Effector memory CD4-positive, alpha-beta T cell (primary cell): ENCODE measurements around the gene MCCC2.

ENCODE experiments used
- DNase-seq, 3 donors: peaks; one replicate each; pipeline ENCODE4 v3.0.0-alpha.2; 2020
- H3K27ac ChIP-seq: 2 replicates; pipeline ENCODE4 v1.7.0; 2013; ENCODE audit warnings: mild to moderate bottlenecking, low read length, moderate library complexity; ENCODE audit not compliant: insufficient read depth, poor library complexity, severe bottlenecking
- H3K27me3 ChIP-seq: replicated peaks from 2 replicates; pipeline ENCODE4 v1.7.0; 2013; ENCODE audit warnings: mild to moderate bottlenecking, low read length; ENCODE audit not compliant: insufficient read depth, control insufficient read depth, poor library complexity, severe bottlenecking
- H3K36me3 ChIP-seq: 2 replicates; pipeline ENCODE4 v1.7.0; 2013; ENCODE audit warnings: mild to moderate bottlenecking, low read length, moderate library complexity; ENCODE audit not compliant: control insufficient read depth, insufficient read depth
- H3K4me1 ChIP-seq: 2 replicates; pipeline ENCODE4 v1.7.0; 2013; ENCODE audit warnings: low read length, mild to moderate bottlenecking; ENCODE audit not compliant: control insufficient read depth, insufficient read depth, poor library complexity, severe bottlenecking
- H3K4me3 ChIP-seq: 2 replicates; pipeline ENCODE4 v1.7.0; 2013; ENCODE audit warnings: low read length, low read depth, mild to moderate bottlenecking; ENCODE audit not compliant: insufficient read depth, poor library complexity, severe bottlenecking
- H3K9me3 ChIP-seq: 2 replicates; pipeline ENCODE4 v1.7.0; 2013; ENCODE audit warnings: mild to moderate bottlenecking, low read length, moderate library complexity; ENCODE audit not compliant: control insufficient read depth

The MCCC2 gene

GRCh38 chr5:71684309-71684708 is 97.2 kb downstream of the MCCC2 start:
- Histone ChIP-seq H3K27me3 (no peaks in the 10 kb centered on the region), H3K27ac (no peak overlapping the region), H3K9me3 (no peaks in the 10 kb centered on the region), H3K4me3 (no peak overlapping the region), H3K4me1 (no peaks in the 10 kb centered on the region), H3K36me3 (no peaks in the 10 kb centered on the region)
- no peak for DNase-seq

- H3K27me3 ChIP-seq = no peaks in the 10 kb centered on the region
- no peaks in the 10 kb centered on the region for H3K36me3 ChIP-seq
- no peak overlapping the region for H3K27ac ChIP-seq
- H3K4me1 ChIP-seq = no peaks in the 10 kb centered on the region
- DNase-seq = no peak
- H3K4me3 ChIP-seq = no peak overlapping the region
- no peaks in the 10 kb centered on the region for H3K9me3 ChIP-seq
Observed at GRCh38 chr5:71693828-71694427, 106.8 kb downstream of the MCCC2 start.

- H3K27me3 ChIP-seq = no peaks in the 10 kb centered on the region
- no peak overlapping the region for H3K4me3 ChIP-seq
- H3K27ac ChIP-seq = no peak overlapping the region
- H3K9me3 ChIP-seq = no peaks in the 10 kb centered on the region
- DNase-seq = no peak
- no peaks in the 10 kb centered on the region for H3K36me3 ChIP-seq
- H3K4me1 ChIP-seq = no peaks in the 10 kb centered on the region
Observed at GRCh38 chr5:71695071-71695470, 107.9 kb downstream of the MCCC2 start.

- Histone ChIP-seq H3K36me3 (no peaks in the 10 kb centered on the region), H3K27ac (no peak overlapping the region), H3K4me3 (no peak overlapping the region), H3K4me1 (no peaks in the 10 kb centered on the region), H3K9me3 (no peaks in the 10 kb centered on the region), H3K27me3 (no peaks in the 10 kb centered on the region)
- DNase-seq = no peak
Observed at GRCh38 chr5:71695595-71695994, 108.5 kb downstream of the MCCC2 start.

GRCh38 chr5:71697967-71698366 is 110.8 kb downstream of the MCCC2 start:
- H3K36me3 ChIP-seq = no peaks in the 10 kb centered on the region
- no peaks in the 10 kb centered on the region for H3K9me3 ChIP-seq
- H3K27me3 ChIP-seq = no peaks in the 10 kb centered on the region
- no peak for DNase-seq
- H3K27ac ChIP-seq = no peak overlapping the region
- H3K4me3 ChIP-seq = no peak overlapping the region
- no peaks in the 10 kb centered on the region for H3K4me1 ChIP-seq

- no peak for DNase-seq
- no peaks in the 10 kb centered on the region for H3K9me3 ChIP-seq
- H3K4me3 ChIP-seq = no peak overlapping the region
- H3K36me3 ChIP-seq = no peaks in the 10 kb centered on the region
- no peaks in the 10 kb centered on the region for H3K4me1 ChIP-seq
- no peaks in the 10 kb centered on the region for H3K27me3 ChIP-seq
- H3K27ac ChIP-seq = no peak overlapping the region
Observed at GRCh38 chr5:71699233-71699632, 112.1 kb downstream of the MCCC2 start.

GRCh38 chr5:71699751-71700150 is 112.6 kb downstream of the MCCC2 start:
- Histone ChIP-seq H3K27me3 (no peaks in the 10 kb centered on the region), H3K9me3 (no peaks in the 10 kb centered on the region), H3K36me3 (no peaks in the 10 kb centered on the region), H3K27ac (no peak overlapping the region), H3K4me3 (no peak overlapping the region), H3K4me1 (no peaks in the 10 kb centered on the region)
- DNase-seq = no peak

- no peaks in the 10 kb centered on the region for H3K9me3 ChIP-seq
- H3K36me3 ChIP-seq = no peaks in the 10 kb centered on the region
- no peak for DNase-seq
- H3K4me1 ChIP-seq = no peaks in the 10 kb centered on the region
- no peaks in the 10 kb centered on the region for H3K27me3 ChIP-seq
- H3K4me3 ChIP-seq = no peak overlapping the region
- no peak overlapping the region for H3K27ac ChIP-seq
Observed at GRCh38 chr5:71700803-71701202, 113.7 kb downstream of the MCCC2 start.

GRCh38 chr5:71701407-71701806 is 114.3 kb downstream of the MCCC2 start:
- DNase-seq = no peak
- Histone ChIP-seq H3K27me3 (no peaks in the 10 kb centered on the region), H3K9me3 (no peaks in the 10 kb centered on the region)

GRCh38 chr5:71703941-71704340 is 116.8 kb downstream of the MCCC2 start:
- no peaks in the 10 kb centered on the region for H3K36me3 ChIP-seq
- H3K27ac ChIP-seq = no peak overlapping the region
- H3K4me3 ChIP-seq = no peak overlapping the region
- H3K27me3 ChIP-seq = no peaks in the 10 kb centered on the region
- no peaks in the 10 kb centered on the region for H3K9me3 ChIP-seq
- no peak for DNase-seq
- no peaks in the 10 kb centered on the region for H3K4me1 ChIP-seq

More at GRCh38 chr5:71701407-71701806, 114.3 kb downstream of the MCCC2 start:
- Histone ChIP-seq H3K27ac (no peak overlapping the region), H3K36me3 (no peaks in the 10 kb centered on the region), H3K4me3 (no peak overlapping the region), H3K4me1 (no peaks in the 10 kb centered on the region)
